ENCODE data around the gene ZSWIM1. TPM values are rescaled to one million over a fixed set of nuclear protein-coding genes. Genes with fewer than 3 reads are reported as not detected.

ZSWIM1 gene
- total RNA-seq, 2 donors from 2014 or later: 9.8 to 13.8 TPM

- H3K27me3 ChIP-seq: no peaks in the 10 kb centered on the region
- H3K27ac ChIP-seq: no peak overlapping the region
- no peak for DNase-seq (ENCODE audit: low spot score)
- no peak overlapping the region for H3K4me3 ChIP-seq
- peaks cover 25% of the 10 kb centered on the region for H3K36me3 ChIP-seq
- peaks cover 0 to 2% of the 10 kb centered on the region in 2 donors for H3K4me1 ChIP-seq
- no peak for TF ChIP-seq CTCF (IDR thresholded peaks at IDR 0.05)
- no peaks in the 10 kb centered on the region for H3K9me3 ChIP-seq
These were observed 23.8 kb downstream of the ZSWIM1 start for GRCh38 chr20:45904583-45905504.

GRCh38 chr20:45905505-45906079 lies 24.6 kb downstream of the ZSWIM1 start:
- peaks cover 0 to 9% of the 10 kb centered on the region in 2 donors for H3K4me1 ChIP-seq
- no peak overlapping the region for H3K27ac ChIP-seq
- no peaks in the 10 kb centered on the region for H3K27me3 ChIP-seq
- no peak overlapping the region for H3K4me3 ChIP-seq
- TF ChIP-seq CTCF (IDR thresholded peaks at IDR 0.05): no peak
- peaks cover 19% of the 10 kb centered on the region for H3K36me3 ChIP-seq
- no peaks in the 10 kb centered on the region for H3K9me3 ChIP-seq
- no peak for DNase-seq (ENCODE audit: low spot score)

- H3K4me1 ChIP-seq: peaks cover 0 to 24% of the 10 kb centered on the region in 2 donors
- no peak for TF ChIP-seq CTCF (IDR thresholded peaks at IDR 0.05)
- peaks cover 12% of the 10 kb centered on the region for H3K36me3 ChIP-seq
These were observed 26.4 kb downstream of the ZSWIM1 start for GRCh38 chr20:45907219-45907948.

GRCh38 chr20:45908084-45908483 lies 27.1 kb downstream of the ZSWIM1 start:
- DNase-seq (ENCODE audit: low spot score): no peak
- peaks cover 12% of the 10 kb centered on the region for H3K36me3 ChIP-seq

More at GRCh38 chr20:45907219-45907948, 26.4 kb downstream of the ZSWIM1 start:
- Histone ChIP-seq H3K27ac (no peak overlapping the region), H3K4me3 (no peak overlapping the region), H3K9me3 (no peaks in the 10 kb centered on the region), H3K27me3 (no peaks in the 10 kb centered on the region)
- no peak for DNase-seq (ENCODE audit: low spot score)

More at GRCh38 chr20:45908084-45908483, 27.1 kb downstream of the ZSWIM1 start:
- TF ChIP-seq CTCF (IDR thresholded peaks at IDR 0.05): no peak
- no peaks in the 10 kb centered on the region for H3K9me3 ChIP-seq
- H3K4me3 ChIP-seq: no peak overlapping the region
- H3K4me1 ChIP-seq: peaks cover 0 to 31% of the 10 kb centered on the region in 2 donors
- H3K27me3 ChIP-seq: no peaks in the 10 kb centered on the region
- H3K27ac ChIP-seq: no peak overlapping the region
